Fibroblast of villous mesenchyme (primary cell): ENCODE measurements around the gene LILRA5. TPM values are rescaled to one million over a fixed set of nuclear protein-coding genes. Genes with fewer than 3 reads are reported as not detected.
A peak's percentile ranks its signal among the peaks of the same experiment; 100 is the strongest.
"Not testable (repeated sequence)": the region's sequence is repeated elsewhere in the genome, so short reads cannot be mapped to it uniquely, and the experiment has no call there.

Experiments
- DNase-seq: peaks from one replicate; pipeline ENCODE4 v3.0.0-alpha.2; 2010; ENCODE audit warnings: low read depth
- H3K4me3 ChIP-seq: 2 replicates; pipeline ENCODE4 v1.5.1; 2011; ENCODE audit warnings: low read depth, mild to moderate bottlenecking, low read length
- total RNA-seq: library from RNA; depleted of rRNA; stranded (reverse); fragments of >200 nt; gene quantifications from 2 replicates; pipeline ENCODE4 v1.2.3, GENCODE V29; 2012
- TF ChIP-seq, protein P1 (sequence below): IDR thresholded peaks from 2 replicates; pipeline ENCODE4 v1.5.1; 2012; ENCODE audit warnings: low read depth, mild to moderate bottlenecking, low read length; ENCODE audit not compliant: insufficient read depth

The LILRA5 gene
- total RNA-seq, 1 donor: not detected

DNA sequence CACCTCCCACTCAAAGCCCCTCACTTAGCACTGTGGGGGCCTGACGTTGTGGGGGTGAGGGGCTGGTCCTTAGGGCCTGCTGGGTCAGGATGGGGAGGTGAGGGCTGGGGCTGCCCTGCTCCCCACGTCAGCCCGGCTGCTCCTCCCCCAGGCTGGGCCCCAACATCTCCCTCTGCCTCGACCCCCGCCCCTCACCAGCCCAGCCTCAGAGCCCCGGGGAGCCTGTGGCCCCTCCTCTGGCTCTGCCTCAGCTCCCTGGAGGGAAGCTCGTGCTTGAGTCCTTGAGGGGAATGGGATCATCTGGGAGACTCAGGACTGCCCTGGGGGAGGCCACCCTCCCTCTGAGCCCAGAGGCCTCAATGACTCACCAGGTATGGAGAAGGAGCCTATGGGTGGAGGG, 19.2 kb upstream of the LILRA5 start:
- TF ChIP-seq, protein P1, sequence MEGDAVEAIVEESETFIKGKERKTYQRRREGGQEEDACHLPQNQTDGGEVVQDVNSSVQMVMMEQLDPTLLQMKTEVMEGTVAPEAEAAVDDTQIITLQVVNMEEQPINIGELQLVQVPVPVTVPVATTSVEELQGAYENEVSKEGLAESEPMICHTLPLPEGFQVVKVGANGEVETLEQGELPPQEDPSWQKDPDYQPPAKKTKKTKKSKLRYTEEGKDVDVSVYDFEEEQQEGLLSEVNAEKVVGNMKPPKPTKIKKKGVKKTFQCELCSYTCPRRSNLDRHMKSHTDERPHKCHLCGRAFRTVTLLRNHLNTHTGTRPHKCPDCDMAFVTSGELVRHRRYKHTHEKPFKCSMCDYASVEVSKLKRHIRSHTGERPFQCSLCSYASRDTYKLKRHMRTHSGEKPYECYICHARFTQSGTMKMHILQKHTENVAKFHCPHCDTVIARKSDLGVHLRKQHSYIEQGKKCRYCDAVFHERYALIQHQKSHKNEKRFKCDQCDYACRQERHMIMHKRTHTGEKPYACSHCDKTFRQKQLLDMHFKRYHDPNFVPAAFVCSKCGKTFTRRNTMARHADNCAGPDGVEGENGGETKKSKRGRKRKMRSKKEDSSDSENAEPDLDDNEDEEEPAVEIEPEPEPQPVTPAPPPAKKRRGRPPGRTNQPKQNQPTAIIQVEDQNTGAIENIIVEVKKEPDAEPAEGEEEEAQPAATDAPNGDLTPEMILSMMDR: no peak
- no peak for DNase-seq
- no peak overlapping the region for H3K4me3 ChIP-seq

DNA sequence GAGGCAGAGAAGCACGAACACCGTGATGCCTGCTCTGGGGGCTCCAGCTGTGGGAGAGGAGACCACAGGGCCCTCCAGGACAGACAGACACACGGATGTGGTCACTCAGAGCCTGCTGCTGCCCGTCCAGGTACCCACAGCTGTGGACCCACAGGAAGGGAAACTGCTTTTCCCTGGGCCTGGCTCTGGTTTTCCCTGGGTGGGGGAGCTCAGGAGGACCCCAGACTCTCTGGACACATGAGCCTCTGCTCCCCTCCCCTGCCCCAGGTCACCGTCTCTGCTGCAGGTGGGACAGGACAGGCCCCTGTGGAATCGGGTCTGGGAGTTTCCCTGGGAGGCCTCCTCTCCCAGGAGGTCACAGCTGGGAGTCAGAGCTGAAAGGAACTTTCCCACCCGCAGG, 18.7 kb upstream of the LILRA5 start:
- no peak overlapping the region for H3K4me3 ChIP-seq
- DNase-seq: no peak
- TF ChIP-seq, protein P1: no peak

DNA sequence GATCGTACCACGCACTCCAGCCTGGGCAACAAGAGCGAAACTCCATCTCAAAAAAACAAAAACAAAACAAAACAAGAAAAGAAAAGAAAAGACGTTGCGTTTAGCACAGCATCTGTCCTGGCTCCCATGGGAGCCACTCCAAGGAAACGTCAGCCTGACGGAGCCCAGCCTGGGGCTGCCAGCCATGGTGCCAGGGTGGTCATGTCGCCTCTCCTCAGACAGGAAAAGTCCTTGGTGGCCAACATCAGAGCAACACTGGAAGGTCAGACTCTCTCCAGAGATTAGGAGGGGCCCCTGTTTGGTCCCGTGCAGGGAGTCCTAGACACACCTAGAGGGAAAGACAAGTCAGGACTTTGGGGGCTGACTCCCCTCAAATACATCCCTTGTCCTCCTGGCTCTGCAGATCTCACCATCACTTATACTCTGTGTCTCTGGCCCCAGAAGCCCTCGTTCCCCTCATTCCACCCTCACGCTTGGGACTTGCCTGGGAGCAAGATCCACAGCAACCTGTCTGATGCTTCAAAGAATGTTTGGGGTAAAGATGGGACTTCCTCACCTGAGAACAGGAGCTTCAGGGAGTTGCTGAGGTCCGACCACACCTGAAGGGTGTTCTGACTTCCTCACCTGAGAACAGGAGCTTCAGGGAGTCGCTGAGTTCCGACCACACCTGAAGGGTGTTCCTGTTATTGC, 16.7 kb upstream of the LILRA5 start:
- no peak for DNase-seq
- TF ChIP-seq, protein P1: no peak
- no peak overlapping the region for H3K4me3 ChIP-seq

DNA sequence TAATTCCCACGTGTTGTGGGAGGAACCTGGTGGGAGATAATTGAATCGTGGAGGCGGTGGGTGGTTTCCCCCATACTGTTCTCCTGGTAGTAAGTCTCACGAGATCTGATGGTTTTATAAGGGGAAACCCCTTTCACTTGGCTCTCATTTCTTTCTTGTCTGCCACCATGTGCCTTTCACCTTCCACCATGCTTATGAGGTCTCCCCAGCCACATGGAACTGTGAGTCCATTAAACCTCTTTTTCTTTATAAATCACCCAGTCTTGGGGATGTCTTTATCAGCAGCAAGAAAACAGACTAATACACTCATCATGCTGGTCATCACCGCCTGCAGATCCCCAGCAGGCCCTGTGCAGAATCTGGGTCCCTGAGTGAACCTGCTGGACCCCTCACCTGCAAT, 15.8 kb upstream of the LILRA5 start:
- DNase-seq, H3K4me3 ChIP-seq: not testable (repeated sequence)

DNA sequence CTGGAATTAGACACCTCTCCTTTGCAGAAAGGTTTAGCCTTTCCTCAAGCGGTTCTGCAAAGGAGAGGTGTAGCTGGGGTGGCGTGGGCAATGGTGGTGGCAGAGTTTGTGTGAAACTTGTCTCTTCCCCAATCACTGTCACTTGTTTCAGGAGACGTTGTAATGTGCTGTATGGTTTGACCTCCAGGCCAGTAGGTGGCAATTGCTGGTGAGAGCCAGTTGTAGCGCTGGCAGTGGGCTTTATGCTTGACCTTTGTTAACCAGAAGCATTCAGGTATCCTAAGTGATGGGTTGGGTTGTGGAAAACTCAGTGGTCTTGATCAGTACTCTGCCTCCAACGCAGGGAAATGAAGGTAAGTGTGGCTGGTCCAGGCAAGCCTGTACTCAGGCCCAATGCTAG, 12.7 kb upstream of the LILRA5 start:
- no peak for DNase-seq
- no peak overlapping the region for H3K4me3 ChIP-seq

DNA sequence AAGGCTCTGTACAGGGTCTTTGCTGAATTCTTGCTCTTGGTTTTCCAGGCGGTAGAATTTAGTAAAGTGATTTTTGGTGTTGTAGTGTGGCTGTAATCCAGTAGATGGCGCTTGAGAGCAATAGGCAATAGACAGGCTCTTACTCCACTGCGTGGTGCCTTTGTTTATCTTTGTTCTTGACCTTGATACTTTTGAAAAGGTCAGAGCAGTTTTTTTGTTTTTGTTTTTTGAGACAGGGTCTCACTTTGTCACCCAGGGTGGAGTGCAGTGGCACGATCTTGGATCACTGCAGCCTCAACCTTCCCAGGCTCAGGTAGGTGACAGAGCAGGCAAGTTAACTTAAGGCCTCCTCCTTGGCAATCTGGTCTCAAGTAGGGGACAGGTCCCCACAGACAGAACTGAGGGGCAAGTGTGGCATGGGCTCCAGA, 12.2 kb upstream of the LILRA5 start:
- TF ChIP-seq, protein P1: peak; percentile 88
- peak; percentile 40 for DNase-seq
- H3K4me3 ChIP-seq: no peak overlapping the region

More for the DNA sequence above, 12.7 kb upstream of the LILRA5 start:
- TF ChIP-seq, protein P1: no peak

DNA sequence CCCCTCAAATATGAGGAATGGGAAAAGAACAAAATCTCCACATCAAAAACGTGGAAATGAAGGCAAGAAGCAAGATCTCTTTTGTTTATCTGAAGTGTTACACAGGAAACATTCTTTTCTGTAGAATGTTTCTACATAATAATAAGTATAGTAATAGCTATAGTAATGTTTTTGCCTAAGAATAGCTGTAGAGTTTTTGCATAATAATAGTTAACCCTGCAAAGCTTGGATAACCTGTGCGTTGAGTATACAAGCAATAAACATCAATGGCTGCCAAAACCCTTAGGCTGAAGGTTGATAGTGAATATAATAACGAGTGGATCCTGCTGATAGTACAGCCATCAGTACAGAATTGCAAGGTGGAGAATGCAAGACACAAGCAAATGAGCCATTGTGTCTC, 11.1 kb upstream of the LILRA5 start:
- no peak for DNase-seq
- H3K4me3 ChIP-seq: no peak overlapping the region
- TF ChIP-seq, protein P1: no peak

DNA sequence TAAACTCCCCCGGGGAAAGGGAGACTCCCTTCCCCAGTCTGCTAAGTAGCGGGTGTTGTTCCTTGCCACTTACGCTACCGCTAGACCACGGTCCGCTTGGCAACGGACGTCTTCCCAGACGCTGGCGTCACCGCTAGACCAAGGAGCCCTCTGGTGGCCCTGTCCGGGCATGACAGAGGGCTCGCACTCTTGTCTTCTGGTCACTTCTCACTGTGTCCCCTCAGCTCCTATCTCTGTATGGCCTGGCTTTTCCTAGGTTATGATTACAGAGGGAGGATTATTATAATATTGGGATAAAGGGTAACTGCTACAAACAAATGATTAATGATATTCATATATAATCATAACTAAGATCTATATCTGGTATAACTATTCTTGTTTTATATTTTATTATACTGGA, 10.0 kb upstream of the LILRA5 start:
- DNase-seq, H3K4me3 ChIP-seq: not testable (repeated sequence)

DNA sequence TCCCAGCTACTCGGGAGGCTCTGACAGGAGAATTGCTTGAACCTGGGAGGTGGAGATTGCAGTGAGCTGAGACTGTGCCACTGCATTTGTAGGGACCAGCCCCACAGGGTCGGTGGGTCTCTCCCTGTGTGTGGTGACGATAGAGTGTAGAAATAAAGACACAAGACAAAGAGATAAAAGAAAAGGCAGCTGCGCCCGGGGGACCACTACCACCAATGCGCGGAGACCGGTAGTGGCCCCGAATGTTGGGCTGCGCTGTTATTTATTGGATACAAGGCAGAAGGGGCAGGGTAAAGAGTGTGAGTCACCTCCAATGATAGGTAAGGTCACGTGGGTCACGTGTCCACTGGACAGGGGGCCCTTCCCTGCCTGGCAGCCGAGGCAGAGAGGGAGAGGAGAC, 9.3 kb upstream of the LILRA5 start:
- DNase-seq, H3K4me3 ChIP-seq: not testable (repeated sequence)
